ENCODE results near the gene PDAP1. TPM values are rescaled to one million over a fixed set of nuclear protein-coding genes. Genes with fewer than 3 reads are reported as not detected.
"Not testable (repeated sequence)": the region's sequence is repeated elsewhere in the genome, so short reads cannot be mapped to it uniquely, and the experiment has no call there.

PDAP1 gene
- total RNA-seq, 4 donors from 2014 or later: 47.2 to 68.5 (median 48.3) TPM

DNA sequence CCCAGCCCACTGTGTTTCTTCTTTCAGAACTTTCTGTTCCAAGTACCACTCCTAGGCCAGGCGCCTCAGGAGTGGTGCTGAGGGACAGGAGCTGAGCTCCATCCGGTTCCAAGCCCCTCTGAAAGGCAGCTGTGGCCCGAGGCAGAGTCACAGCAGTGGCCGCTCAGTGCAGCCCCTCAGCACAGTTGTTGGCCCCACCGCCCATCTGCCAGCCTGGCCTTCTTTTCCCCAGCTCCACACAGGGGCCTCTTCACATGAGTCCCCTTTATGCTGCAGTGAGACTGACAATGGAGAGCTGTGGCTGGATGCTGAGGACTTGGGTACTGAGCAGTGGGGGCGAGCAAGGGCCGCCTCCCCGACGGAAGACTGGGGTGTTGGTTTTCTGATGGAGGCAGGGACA is 9.9 kb upstream of the PDAP1 start:
- no peak overlapping the region for H3K4me3 ChIP-seq
- H3K27me3 ChIP-seq: no peaks in the 10 kb centered on the region
- H3K36me3 ChIP-seq: peaks cover 90% of the 10 kb centered on the region
- no peaks in the 10 kb centered on the region for H3K9me3 ChIP-seq
- no peak overlapping the region for H3K27ac ChIP-seq
- no peak for DNase-seq (ENCODE audit: low spot score in 2 of 2)
- no peak for TF ChIP-seq EP300 (IDR thresholded peaks at IDR 0.05)
- TF ChIP-seq POLR2A (IDR thresholded peaks at IDR 0.05): no peak
- TF ChIP-seq POLR2AphosphoS5 (IDR thresholded peaks at IDR 0.05): no peak
- TF ChIP-seq, protein P1, sequence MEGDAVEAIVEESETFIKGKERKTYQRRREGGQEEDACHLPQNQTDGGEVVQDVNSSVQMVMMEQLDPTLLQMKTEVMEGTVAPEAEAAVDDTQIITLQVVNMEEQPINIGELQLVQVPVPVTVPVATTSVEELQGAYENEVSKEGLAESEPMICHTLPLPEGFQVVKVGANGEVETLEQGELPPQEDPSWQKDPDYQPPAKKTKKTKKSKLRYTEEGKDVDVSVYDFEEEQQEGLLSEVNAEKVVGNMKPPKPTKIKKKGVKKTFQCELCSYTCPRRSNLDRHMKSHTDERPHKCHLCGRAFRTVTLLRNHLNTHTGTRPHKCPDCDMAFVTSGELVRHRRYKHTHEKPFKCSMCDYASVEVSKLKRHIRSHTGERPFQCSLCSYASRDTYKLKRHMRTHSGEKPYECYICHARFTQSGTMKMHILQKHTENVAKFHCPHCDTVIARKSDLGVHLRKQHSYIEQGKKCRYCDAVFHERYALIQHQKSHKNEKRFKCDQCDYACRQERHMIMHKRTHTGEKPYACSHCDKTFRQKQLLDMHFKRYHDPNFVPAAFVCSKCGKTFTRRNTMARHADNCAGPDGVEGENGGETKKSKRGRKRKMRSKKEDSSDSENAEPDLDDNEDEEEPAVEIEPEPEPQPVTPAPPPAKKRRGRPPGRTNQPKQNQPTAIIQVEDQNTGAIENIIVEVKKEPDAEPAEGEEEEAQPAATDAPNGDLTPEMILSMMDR (IDR thresholded peaks at IDR 0.05): no peak
- H3K4me1 ChIP-seq: no peaks in the 10 kb centered on the region
- 95% methylated on average over 6 of the region's 9 CpGs for WGBS

DNA sequence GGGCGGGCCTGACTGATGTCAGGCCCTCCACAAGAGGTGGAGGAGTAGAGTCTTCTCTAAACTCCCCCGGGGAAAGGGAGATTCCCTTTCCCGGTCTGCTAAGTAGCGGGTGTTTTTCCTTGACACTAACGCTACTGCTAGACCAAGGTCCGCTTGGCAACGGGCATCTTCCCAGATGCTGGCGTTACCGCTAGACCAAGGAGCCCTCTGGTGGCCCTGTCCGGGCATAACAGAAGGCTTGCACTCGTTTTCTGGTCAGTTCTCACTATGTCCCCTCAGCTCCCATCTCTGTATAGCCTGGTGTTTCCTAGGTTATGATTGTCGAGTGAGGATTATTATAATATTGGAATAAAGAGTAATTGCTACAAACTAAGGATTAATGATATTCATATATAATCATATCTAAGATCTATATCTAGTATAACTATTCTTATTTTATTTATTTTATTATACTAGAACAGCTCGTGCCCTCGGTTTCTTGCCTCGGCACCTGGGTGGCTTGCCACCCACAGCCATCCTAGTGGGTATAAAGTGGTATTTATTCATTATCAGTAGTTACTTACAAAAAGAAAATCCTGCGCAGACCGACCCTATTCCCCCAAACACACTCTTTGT is 7.2 kb upstream of the PDAP1 start:
- H3K9me3 ChIP-seq; H3K4me1 ChIP-seq; H3K27me3 ChIP-seq; H3K4me3 ChIP-seq; H3K27ac ChIP-seq; DNase-seq (ENCODE audit: low spot score in 2 of 2): not testable (repeated sequence)
- 67% methylated on average over 16 of the region's 17 CpGs for WGBS
- TF ChIP-seq, protein P1 (IDR thresholded peaks at IDR 0.05): peak; percentile 10 to 57
- H3K36me3 ChIP-seq: peaks cover 96% of the 10 kb centered on the region

GRCh38 chr7:99410635-99411034 is 2.2 kb upstream of the PDAP1 start:
- no peak overlapping the region for H3K27ac ChIP-seq
- no peaks in the 10 kb centered on the region for H3K9me3 ChIP-seq
- TF ChIP-seq, protein P1 (IDR thresholded peaks at IDR 0.05): no peak
- TF ChIP-seq POLR2A (IDR thresholded peaks at IDR 0.05) (no peak), POLR2AphosphoS5 (IDR thresholded peaks at IDR 0.05) (no peak), EP300 (IDR thresholded peaks at IDR 0.05) (no peak)
- no peaks in the 10 kb centered on the region for H3K27me3 ChIP-seq
- 90% methylated on average over 2 of the region's 2 CpGs for WGBS
- no peak for DNase-seq (ENCODE audit: low spot score in 2 of 2)
- no peak overlapping the region for H3K4me3 ChIP-seq
- H3K36me3 ChIP-seq: peaks cover 52% of the 10 kb centered on the region
- peaks cover 40% of the 10 kb centered on the region for H3K4me1 ChIP-seq

DNA sequence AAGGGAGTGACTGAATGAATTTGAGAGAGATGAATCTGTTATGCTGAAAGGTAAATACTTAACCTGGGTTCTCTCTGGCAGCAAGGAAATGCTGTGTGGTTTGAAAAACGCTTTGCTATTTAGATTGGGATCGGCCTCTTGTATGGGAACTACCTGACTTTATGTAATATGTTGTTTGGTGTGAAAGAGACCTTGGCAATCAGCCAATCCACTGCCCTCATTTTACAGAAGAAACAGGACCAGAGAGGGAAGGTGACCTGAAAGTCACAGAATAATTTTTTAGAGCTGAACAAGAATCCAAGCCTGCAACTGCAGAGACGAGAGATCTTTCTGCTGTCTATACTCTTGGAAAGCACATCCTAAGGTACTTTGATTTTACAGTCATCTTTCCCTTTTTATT is 1.4 kb upstream of the PDAP1 start:
- H3K9me3 ChIP-seq: no peaks in the 10 kb centered on the region
- TF ChIP-seq POLR2AphosphoS5 (IDR thresholded peaks at IDR 0.05): no peak
- TF ChIP-seq, protein P1 (IDR thresholded peaks at IDR 0.05): no peak
- no peak for TF ChIP-seq EP300 (IDR thresholded peaks at IDR 0.05)
- TF ChIP-seq POLR2A (IDR thresholded peaks at IDR 0.05): no peak
- H3K4me3 ChIP-seq: peak overlapping the region; percentile 92
- H3K27me3 ChIP-seq: no peaks in the 10 kb centered on the region
- peaks cover 47% of the 10 kb centered on the region for H3K4me1 ChIP-seq
- peak overlapping the region; percentile 95 for H3K27ac ChIP-seq
- no peak for DNase-seq (ENCODE audit: low spot score in 2 of 2)
- 30% methylated on average over 3 of the region's 3 CpGs for WGBS
- peaks cover 44% of the 10 kb centered on the region for H3K36me3 ChIP-seq

DNA sequence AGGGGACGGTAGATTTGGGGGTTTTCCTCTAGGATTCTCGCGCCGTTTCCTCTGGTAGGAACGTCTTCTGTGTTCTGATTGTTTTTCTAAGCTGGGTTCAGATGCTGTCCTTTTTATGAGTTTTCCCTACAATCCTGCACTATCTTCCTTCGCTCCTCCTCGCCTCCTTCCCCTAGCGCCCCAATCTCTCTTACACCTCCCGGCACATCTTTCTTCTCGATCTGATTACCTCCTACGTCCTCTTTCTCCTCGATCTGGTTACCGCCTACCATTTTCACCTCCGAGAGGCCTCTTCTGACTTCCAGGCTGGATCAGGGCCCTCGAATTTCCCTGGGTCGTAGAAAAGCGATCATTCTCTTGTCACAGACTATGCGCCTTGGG is 785 bp upstream of the PDAP1 start:
- peaks cover 54% of the 10 kb centered on the region for H3K4me1 ChIP-seq
- peaks cover 46% of the 10 kb centered on the region for H3K36me3 ChIP-seq
- TF ChIP-seq, protein P1 (IDR thresholded peaks at IDR 0.05): no peak
- TF ChIP-seq POLR2AphosphoS5 (IDR thresholded peaks at IDR 0.05): no peak
- TF ChIP-seq POLR2A (IDR thresholded peaks at IDR 0.05): no peak
- TF ChIP-seq EP300 (IDR thresholded peaks at IDR 0.05): no peak
- H3K27me3 ChIP-seq: no peaks in the 10 kb centered on the region
- H3K9me3 ChIP-seq: no peaks in the 10 kb centered on the region
- peak overlapping the region; percentile 92 for H3K4me3 ChIP-seq
- no peak for DNase-seq (ENCODE audit: low spot score in 2 of 2)
- H3K27ac ChIP-seq: peak overlapping the region; percentile 95
- under 1% methylated on average over 18 of the region's 18 CpGs for WGBS
